ENCODE measurements around the gene TP73.
A peak's percentile ranks its signal among the peaks of the same experiment; 100 is the strongest.

TP73 gene

GRCh38 chr1:3761296-3762010 is 109.1 kb downstream of the TP73 start:
- no peak for TF ChIP-seq ZNF274 (IDR thresholded peaks at IDR 0.05; ENCODE audit: low read depth, low read length)
- no peak overlapping the region for H3K4me3 ChIP-seq (ENCODE audit: low read length)

- no peak overlapping the region for H3K4me3 ChIP-seq (ENCODE audit: low read length)
- no peak for TF ChIP-seq ZNF274 (IDR thresholded peaks at IDR 0.05; ENCODE audit: low read depth, low read length)
Measured at GRCh38 chr1:3762151-3762872, 110.0 kb downstream of the TP73 start.

- no peak for TF ChIP-seq ZNF274 (IDR thresholded peaks at IDR 0.05; ENCODE audit: low read depth, low read length)
- no peak overlapping the region for H3K4me3 ChIP-seq (ENCODE audit: low read length)
Measured at GRCh38 chr1:3762873-3763228, 110.5 kb downstream of the TP73 start.

GRCh38 chr1:3763351-3764125 is 111.2 kb downstream of the TP73 start:
- no peak for TF ChIP-seq ZNF274 (IDR thresholded peaks at IDR 0.05; ENCODE audit: low read depth, low read length)
- no peak overlapping the region for H3K4me3 ChIP-seq (ENCODE audit: low read length)

- H3K4me3 ChIP-seq (ENCODE audit: low read length) = no peak overlapping the region
- TF ChIP-seq ZNF274 (IDR thresholded peaks at IDR 0.05; ENCODE audit: low read depth, low read length) = no peak
Measured at GRCh38 chr1:3767328-3767925, 115.1 kb downstream of the TP73 start.

- no peak overlapping the region for H3K4me3 ChIP-seq (ENCODE audit: low read length)
- TF ChIP-seq ZNF274 (IDR thresholded peaks at IDR 0.05; ENCODE audit: low read depth, low read length) = no peak
Measured at GRCh38 chr1:3768811-3769390, 116.6 kb downstream of the TP73 start.

GRCh38 chr1:3770047-3770765 is 117.9 kb downstream of the TP73 start:
- TF ChIP-seq ZNF274 (IDR thresholded peaks at IDR 0.05; ENCODE audit: low read depth, low read length) = no peak
- H3K4me3 ChIP-seq (ENCODE audit: low read length) = no peak overlapping the region

GRCh38 chr1:3771108-3772026 is 119.1 kb downstream of the TP73 start:
- no peak for TF ChIP-seq ZNF274 (IDR thresholded peaks at IDR 0.05; ENCODE audit: low read depth, low read length)

GRCh38 chr1:3772027-3772714 is 119.9 kb downstream of the TP73 start:
- H3K4me3 ChIP-seq (ENCODE audit: low read length) = peak overlapping the region; percentile 65; the same call in 1 of the 2 replicates
- TF ChIP-seq ZNF274 (IDR thresholded peaks at IDR 0.05; ENCODE audit: low read depth, low read length) = no peak

More at GRCh38 chr1:3771108-3772026, 119.1 kb downstream of the TP73 start:
- H3K4me3 ChIP-seq (ENCODE audit: low read length) = peak overlapping the region; percentile 65; the same call in 1 of the 2 replicates

GRCh38 chr1:3772715-3773571 is 120.6 kb downstream of the TP73 start, which contains the start of gene SMIM1:
SMIM1 (plus strand) TSS chr1:3772749; CDS start chr1:3775374, 2,625 bp downstream.
- peak within 1 kb of the TSS; percentile 65; the same call in 1 of the 2 replicates for H3K4me3 ChIP-seq (ENCODE audit: low read length)
- no peak for TF ChIP-seq ZNF274 (IDR thresholded peaks at IDR 0.05; ENCODE audit: low read depth, low read length)

All from GM08714 (cell line).